Right lobe of liver (tissue), 4 donors: Measurements from ENCODE around the gene PDZD4.

Source experiments
- POLR2A ChIP-seq: fragments of 450-650 bp; IDR thresholded peaks from one replicate; pipeline ENCODE4 v1.6.1; 2017; ENCODE audit warnings: antibody characterized with exemption, mild to moderate bottlenecking
- TF ChIP-seq, protein P1 (sequence below), 4 donors: fragments of 200-600 bp in 3 of 4; fragments of 450-650 bp in 1 of 4; IDR thresholded peaks; one replicate each; pipeline versions ENCODE4 v1.5.1 to v1.8.0; 2016 to 2022; ENCODE audit warnings: antibody characterized with exemption in 4 of 4, mild to moderate bottlenecking in 2 of 4
- donor health status: DM: no; HTN: no; CAD: no.
- donor health status: DM: no; HTN: no; CAD: no.
- donor health status: DM: no; HTN: yes; CAD: no.

GRCh38 chrX:153814591-153815315 lies 15.6 kb downstream of the PDZD4 start:
- TF ChIP-seq, protein P1, sequence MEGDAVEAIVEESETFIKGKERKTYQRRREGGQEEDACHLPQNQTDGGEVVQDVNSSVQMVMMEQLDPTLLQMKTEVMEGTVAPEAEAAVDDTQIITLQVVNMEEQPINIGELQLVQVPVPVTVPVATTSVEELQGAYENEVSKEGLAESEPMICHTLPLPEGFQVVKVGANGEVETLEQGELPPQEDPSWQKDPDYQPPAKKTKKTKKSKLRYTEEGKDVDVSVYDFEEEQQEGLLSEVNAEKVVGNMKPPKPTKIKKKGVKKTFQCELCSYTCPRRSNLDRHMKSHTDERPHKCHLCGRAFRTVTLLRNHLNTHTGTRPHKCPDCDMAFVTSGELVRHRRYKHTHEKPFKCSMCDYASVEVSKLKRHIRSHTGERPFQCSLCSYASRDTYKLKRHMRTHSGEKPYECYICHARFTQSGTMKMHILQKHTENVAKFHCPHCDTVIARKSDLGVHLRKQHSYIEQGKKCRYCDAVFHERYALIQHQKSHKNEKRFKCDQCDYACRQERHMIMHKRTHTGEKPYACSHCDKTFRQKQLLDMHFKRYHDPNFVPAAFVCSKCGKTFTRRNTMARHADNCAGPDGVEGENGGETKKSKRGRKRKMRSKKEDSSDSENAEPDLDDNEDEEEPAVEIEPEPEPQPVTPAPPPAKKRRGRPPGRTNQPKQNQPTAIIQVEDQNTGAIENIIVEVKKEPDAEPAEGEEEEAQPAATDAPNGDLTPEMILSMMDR (IDR thresholded peaks at IDR 0.05) = no peak
- TF ChIP-seq POLR2A = no peak
